ENCODE measurements around the gene HYAL3. TPM values are rescaled to one million over a fixed set of nuclear protein-coding genes. Genes with fewer than 3 reads are reported as not detected.

The HYAL3 gene
- total RNA-seq, 3 donors from 2014 or later = 1.4 to 2.9 (median 1.4) TPM

DNA sequence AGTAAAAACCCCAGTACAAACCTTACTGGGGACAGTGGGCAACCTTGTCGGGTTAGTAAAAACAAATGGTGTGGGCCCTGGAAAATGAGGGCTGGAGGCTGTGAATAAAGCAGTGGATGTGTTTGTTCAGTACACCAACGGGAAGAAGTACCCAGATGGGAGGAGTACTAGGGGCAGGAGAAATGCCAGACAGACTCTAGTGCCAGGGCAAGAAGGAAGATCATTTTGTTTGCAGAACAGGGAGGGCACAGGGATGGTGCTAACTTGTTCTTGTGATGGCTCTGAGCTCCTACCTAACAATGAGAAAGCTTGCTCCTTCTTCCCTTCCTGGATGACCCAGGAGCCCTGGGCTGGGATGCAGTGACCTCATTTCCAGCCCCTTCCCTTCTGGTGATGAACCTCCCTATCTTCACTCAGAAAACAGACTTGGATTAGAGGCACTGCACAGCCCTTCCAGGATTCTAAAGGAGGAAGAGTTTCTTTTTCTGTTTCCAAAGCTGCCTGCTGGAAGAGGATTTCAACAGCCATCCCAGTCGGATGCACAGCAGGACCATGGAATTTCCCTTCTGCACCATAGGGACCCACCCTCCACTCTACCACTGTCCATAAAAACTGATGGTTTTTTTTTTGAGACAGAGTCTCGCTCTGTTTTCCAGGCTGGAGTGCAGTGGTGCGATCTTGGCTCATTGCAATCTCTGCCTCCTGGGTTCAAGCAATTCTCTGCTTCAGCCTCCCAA is 35.3 kb upstream of the HYAL3 start:
- DNase-seq (no peak), ATAC-seq (no peak)
- intact Hi-C loops (cut with DNase I, micrococcal nuclease) = no loop called here
- TF ChIP-seq, protein P1, sequence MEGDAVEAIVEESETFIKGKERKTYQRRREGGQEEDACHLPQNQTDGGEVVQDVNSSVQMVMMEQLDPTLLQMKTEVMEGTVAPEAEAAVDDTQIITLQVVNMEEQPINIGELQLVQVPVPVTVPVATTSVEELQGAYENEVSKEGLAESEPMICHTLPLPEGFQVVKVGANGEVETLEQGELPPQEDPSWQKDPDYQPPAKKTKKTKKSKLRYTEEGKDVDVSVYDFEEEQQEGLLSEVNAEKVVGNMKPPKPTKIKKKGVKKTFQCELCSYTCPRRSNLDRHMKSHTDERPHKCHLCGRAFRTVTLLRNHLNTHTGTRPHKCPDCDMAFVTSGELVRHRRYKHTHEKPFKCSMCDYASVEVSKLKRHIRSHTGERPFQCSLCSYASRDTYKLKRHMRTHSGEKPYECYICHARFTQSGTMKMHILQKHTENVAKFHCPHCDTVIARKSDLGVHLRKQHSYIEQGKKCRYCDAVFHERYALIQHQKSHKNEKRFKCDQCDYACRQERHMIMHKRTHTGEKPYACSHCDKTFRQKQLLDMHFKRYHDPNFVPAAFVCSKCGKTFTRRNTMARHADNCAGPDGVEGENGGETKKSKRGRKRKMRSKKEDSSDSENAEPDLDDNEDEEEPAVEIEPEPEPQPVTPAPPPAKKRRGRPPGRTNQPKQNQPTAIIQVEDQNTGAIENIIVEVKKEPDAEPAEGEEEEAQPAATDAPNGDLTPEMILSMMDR (IDR thresholded peaks at IDR 0.05) = no peak
- no peaks in the 10 kb centered on the region for H3K9me3 ChIP-seq
- peaks cover 47% of the 10 kb centered on the region for H3K4me1 ChIP-seq (ENCODE audit: low read depth)
- peaks cover 8% of the 10 kb centered on the region for H3K36me3 ChIP-seq (ENCODE audit: low read depth)
- H3K4me3 ChIP-seq = no peak overlapping the region

DNA sequence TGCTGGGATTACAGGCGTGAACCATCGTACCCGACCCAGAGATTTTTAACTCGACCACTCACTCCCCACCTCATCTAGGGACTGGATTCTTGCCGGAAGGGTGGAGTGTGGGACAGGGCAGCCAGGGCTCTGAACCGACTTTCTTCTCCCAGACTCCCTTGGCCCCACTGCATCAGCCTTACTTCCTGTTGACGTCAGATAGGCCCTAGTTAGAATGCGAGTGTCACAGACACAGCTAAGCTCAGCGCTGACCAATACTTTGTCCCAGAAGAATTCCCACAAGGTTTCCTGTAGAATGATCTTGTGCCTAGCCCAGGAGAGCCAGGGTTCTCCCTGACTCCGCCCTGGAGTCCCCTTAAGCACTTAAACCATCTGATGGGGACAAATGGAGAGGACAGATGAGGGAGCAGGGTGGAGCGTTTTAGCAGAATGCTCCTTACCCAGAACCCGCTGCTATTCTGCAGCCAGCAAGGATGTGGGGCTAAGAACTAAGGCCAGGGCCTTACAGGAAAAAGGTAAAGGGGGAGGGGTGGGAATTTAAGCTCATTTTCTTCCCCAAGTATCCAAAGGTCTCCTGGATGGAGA is 34.6 kb upstream of the HYAL3 start:
- Histone ChIP-seq H3K4me1 (ENCODE audit: low read depth) (peaks cover 41% of the 10 kb centered on the region), H3K9me3 (no peaks in the 10 kb centered on the region), H3K36me3 (ENCODE audit: low read depth) (peaks cover 8% of the 10 kb centered on the region), H3K4me3 (no peak overlapping the region)
- no peak for ATAC-seq
- intact Hi-C loops (cut with DNase I, micrococcal nuclease) = no loop called here
- TF ChIP-seq, protein P1 (IDR thresholded peaks at IDR 0.05) = no peak
- DNase-seq = no peak

DNA sequence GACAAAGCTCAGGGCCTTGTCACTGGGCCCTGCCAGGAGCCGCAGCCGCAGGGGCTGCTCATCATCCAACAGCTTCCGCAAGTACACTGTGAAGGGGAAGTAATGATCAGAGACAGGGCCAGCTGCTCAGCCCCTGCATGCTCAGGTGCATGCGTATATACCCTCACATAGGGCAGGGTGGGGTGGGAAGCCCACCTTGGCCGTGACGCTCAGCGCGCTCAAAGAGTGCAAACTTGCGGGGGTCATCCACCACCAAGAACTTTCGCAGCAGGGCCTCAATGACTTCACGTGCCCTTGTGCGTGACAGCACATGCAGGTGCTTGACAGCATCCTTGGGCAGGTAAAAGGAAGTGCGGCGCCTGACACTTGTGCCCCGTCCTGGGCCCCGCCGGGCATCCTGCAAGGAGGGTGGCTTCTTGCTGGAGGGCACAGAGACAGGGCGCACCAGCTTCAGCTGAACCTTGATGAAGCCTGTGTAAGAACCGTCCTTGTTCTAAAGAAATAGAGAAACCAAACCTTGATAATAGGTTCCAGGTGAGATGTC is 32.2 kb upstream of the HYAL3 start:
- peaks cover 42% of the 10 kb centered on the region for H3K4me1 ChIP-seq (ENCODE audit: low read depth)
- no peaks in the 10 kb centered on the region for H3K9me3 ChIP-seq
- intact Hi-C loops (cut with DNase I, micrococcal nuclease) = no loop called here
- no peak overlapping the region for H3K4me3 ChIP-seq
- TF ChIP-seq, protein P1 (IDR thresholded peaks at IDR 0.05) = no peak
- peaks cover 8% of the 10 kb centered on the region for H3K36me3 ChIP-seq (ENCODE audit: low read depth)
- ATAC-seq = no peak
- DNase-seq = no peak

DNA sequence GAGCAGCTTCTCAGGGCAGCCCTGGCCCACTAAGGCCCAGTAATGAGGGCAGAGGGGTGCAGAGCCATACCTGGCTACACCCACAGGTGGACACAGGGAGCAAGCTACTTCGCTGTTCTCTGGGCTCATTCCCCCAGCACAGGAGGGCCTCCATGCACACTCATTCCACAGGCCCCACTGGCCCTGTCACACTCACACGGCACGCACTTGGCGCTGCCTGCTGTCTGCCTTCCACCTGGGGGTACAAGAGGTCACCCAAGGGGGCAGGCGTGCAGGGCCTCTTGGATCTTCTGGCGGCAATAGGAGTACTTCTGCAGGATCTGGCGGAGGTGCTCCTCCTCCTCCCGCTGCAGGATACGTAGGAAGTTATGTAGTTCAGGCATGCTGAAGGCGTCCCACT is 31.1 kb upstream of the HYAL3 start:
- TF ChIP-seq, protein P1 (IDR thresholded peaks at IDR 0.05) = no peak
- Histone ChIP-seq H3K4me3 (no peak overlapping the region), H3K4me1 (ENCODE audit: low read depth) (peaks cover 32% of the 10 kb centered on the region), H3K9me3 (no peaks in the 10 kb centered on the region), H3K36me3 (ENCODE audit: low read depth) (peaks cover 8% of the 10 kb centered on the region)
- DNase-seq (no peak), ATAC-seq (no peak)
- intact Hi-C loops (cut with DNase I, micrococcal nuclease) = no loop called here

DNA sequence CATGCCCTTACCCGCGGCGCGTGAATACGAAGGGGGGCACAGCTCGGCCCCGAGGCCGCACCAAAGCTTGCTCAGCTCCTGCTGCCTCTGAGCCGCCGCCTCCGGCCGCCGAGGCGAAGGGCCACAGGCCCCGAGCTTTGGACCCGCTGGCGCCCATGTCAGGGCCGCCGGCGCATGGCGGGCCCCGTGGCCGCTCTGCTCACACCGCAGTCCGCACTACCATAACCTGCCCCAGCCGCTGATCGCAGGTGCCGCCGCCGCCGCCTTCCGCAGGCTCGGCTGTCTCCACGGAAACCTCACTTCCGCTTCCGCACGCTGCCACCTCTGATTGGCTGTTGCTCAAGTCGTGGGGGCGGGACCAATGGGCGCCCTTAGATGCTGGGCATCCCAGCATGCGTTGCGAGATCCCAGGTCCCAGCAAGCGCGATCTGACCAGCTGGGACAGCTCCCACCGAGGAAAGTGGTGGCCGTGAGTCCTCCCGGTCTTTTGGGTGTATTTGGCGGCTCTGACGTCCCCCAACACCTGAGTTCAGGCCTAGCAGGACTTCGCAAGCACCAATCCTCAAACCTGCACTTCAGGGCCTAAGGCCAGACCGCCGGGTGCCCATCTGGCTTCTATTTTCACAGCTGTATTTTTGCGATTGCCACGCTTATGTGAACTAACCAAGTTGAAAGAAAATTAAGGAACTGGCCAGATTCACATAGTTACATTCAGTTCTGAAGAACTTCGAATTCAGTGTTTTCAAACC is 28.9 kb upstream of the HYAL3 start, which contains the start of gene TUSC2:
TSS of gene TUSC2 (minus strand) at position 281 of the 749 bp plus-strand sequence. CDS start at position 157, 124 bp downstream.
- Histone ChIP-seq H3K4me3 (peak within 1 kb of the TSS; percentile 60), H3K9me3 (no peaks in the 10 kb centered on the region), H3K4me1 (ENCODE audit: low read depth) (peaks cover 18% of the 10 kb centered on the region), H3K36me3 (ENCODE audit: low read depth) (peaks cover 8% of the 10 kb centered on the region)
- TF ChIP-seq, protein P1 (IDR thresholded peaks at IDR 0.05) = no peak
- intact Hi-C loops (cut with DNase I, micrococcal nuclease) = no loop called here
- peak; percentile 97 to 100 (median 98) for DNase-seq
- peak; percentile 97 for ATAC-seq
